ENCODE results near the gene STEAP1. TPM values are rescaled to one million over a fixed set of nuclear protein-coding genes. Genes with fewer than 3 reads are reported as not detected.

The STEAP1 gene
- total RNA-seq, 1 donor from 2014 or later = 1.4 TPM

GRCh38 chr7:90201500-90202195 is 47.4 kb downstream of the STEAP1 start:
- no peak for ATAC-seq
- no peak for DNase-seq (ENCODE audit: missing footprints)
- intact Hi-C loops (cut with DNase I) = no loop called here

GRCh38 chr7:90207956-90208355 is 53.7 kb downstream of the STEAP1 start:
- no peak for ATAC-seq
- DNase-seq (ENCODE audit: missing footprints) = no peak
- intact Hi-C loops (cut with DNase I) = loop anchor here (2.0 kb wide), 1 partner anchor 35 kb away; no protein-coding TSS in a partner anchor

DNA sequence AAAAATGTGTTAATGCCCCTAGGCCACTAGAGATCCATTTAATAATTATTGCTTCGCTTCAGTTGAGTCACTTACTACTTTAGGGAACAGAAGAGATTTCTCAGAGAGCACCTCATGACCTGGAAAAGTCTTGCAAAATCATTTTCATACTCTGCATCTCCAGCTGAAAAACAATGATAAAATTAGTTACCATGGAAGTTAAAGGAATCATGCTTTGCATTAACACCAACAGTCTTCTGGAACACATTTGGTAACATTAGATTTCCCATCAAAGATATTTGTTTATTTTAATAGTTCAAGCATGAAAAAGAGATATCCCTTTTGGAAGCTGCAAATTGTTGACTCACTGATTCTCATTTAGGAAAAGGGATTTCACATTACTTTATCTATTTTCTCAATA is 55.5 kb downstream of the STEAP1 start:
- ATAC-seq (no peak), DNase-seq (ENCODE audit: missing footprints) (no peak)
- intact Hi-C loops (cut with DNase I) = loop anchor here (2.0 to 5.0 kb wide), 2 partner anchors 37 to 43 kb away; no protein-coding TSS in a partner anchor

- intact Hi-C loops (cut with DNase I) = loop anchor here (5.0 kb wide), 1 partner anchor 42 kb away; no protein-coding TSS in a partner anchor
- no peak for DNase-seq (ENCODE audit: missing footprints)
- ATAC-seq = no peak
These were observed 56.2 kb downstream of the STEAP1 start for GRCh38 chr7:90210475-90210874.

GRCh38 chr7:90210981-90211380 is 56.7 kb downstream of the STEAP1 start:
- DNase-seq (ENCODE audit: missing footprints) = no peak
- no peak for ATAC-seq
- intact Hi-C loops (cut with DNase I) = loop anchor here (5.0 kb wide), 1 partner anchor 41 kb away; no protein-coding TSS in a partner anchor

- intact Hi-C loops (cut with DNase I) = loop anchor here (5.0 kb wide), 1 partner anchor 41 kb away; no protein-coding TSS in a partner anchor
- DNase-seq (ENCODE audit: missing footprints) (peak; percentile 94), ATAC-seq (peak; percentile 100)
These were observed 57.3 kb downstream of the STEAP1 start, which contains the start of gene STEAP2 for GRCh38 chr7:90211391-90212148. TSS of gene STEAP2 (plus strand) at chr7:90211740. CDS start at chr7:90225083, 13,343 bp downstream.

DNA sequence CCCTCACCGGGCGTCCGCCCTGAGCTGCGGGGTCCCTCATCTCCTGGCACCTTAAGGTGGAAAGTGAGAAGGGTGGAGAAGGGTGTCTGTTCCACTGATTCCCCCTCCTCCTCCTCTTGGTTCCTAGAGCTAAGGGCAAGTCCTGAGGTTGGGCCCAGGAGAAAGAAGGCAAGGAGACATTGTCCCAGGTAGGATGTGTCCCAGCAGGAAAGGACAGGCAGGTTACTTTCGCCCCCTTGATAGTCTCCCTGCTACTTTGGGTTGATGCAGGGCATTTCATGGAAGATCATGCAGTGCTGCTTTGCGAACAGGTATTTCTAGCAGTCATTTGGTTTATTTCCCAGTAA is 57.9 kb downstream of the STEAP1 start:
- intact Hi-C loops (cut with DNase I) = loop anchor here (5.0 kb wide), 1 partner anchor 40 kb away; no protein-coding TSS in a partner anchor
- no peak for ATAC-seq

GRCh38 chr7:90213521-90213920 is 59.3 kb downstream of the STEAP1 start:
- DNase-seq (ENCODE audit: missing footprints) (no peak), ATAC-seq (no peak)
- intact Hi-C loops (cut with DNase I) = loop anchor here (5.0 kb wide), 1 partner anchor 39 kb away; no protein-coding TSS in a partner anchor

More for the DNA sequence above, 57.9 kb downstream of the STEAP1 start:
- DNase-seq (ENCODE audit: missing footprints) = no peak

Other genes with a start within 250 kb of the STEAP1 start
- gene STEAP2, start 57.3 kb downstream of the STEAP1 start, total RNA-seq = 10.8 TPM
- 1.6 TPM for gene CFAP69, start 90.7 kb downstream of the STEAP1 start, total RNA-seq
- not detected for gene FAM237B, start 166.8 kb downstream of the STEAP1 start, total RNA-seq
- gene GTPBP10, start 192.2 kb downstream of the STEAP1 start, total RNA-seq = 24.8 TPM
- gene CLDN12, start 249.0 kb downstream of the STEAP1 start, total RNA-seq = 34.1 TPM